ENCODE results near the gene ADGRB3.
"Not testable (repeated sequence)": the region's sequence is repeated elsewhere in the genome, so short reads cannot be mapped to it uniquely, and the experiment has no call there.

ADGRB3 gene

GRCh38 chr6:69427882-69428281 lies 792.8 kb downstream of the ADGRB3 start:
- no peaks in the 10 kb centered on the region for H3K9me3 ChIP-seq (ENCODE audit: control insufficient read depth in 2 of 2, low read length in 2 of 2)
- no peak overlapping the region for H3K27ac ChIP-seq (ENCODE audit: low read length)
- no peak overlapping the region for H3K4me3 ChIP-seq (ENCODE audit: low read length in 2 of 2)
- H3K27me3 ChIP-seq (ENCODE audit: control insufficient read depth in 1 of 2, insufficient read depth in 2 of 2, low read length in 2 of 2): no peaks in the 10 kb centered on the region
- no peaks in the 10 kb centered on the region for H3K4me1 ChIP-seq (ENCODE audit: control insufficient read depth, insufficient read depth, low read length)
- no peak overlapping the region for H3K9ac ChIP-seq (ENCODE audit: low read length in 2 of 2)
- H3K36me3 ChIP-seq (ENCODE audit: control insufficient read depth in 2 of 2, insufficient read depth in 2 of 2, low read length in 2 of 2): no peaks in the 10 kb centered on the region

DNA sequence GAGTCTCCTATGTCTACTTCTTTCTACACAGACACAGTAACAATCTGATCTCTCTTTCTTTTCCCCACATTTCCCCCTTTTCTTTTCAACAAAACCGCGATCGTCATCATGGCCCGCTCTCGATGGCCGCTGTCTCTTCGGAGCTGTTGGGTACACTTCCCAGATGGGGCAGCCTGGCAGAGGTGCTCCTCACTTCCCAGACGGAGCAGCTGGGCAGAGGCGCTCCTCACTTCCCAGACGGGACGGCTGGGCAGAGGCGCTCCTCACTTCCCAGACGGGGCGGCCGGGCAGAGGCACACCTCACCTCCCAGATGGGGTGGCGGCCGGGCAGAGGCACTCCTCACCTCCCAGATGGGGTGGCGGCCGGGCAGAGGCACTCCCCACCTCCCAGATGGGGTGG lies 797.1 kb downstream of the ADGRB3 start:
- H3K4me3 ChIP-seq (ENCODE audit: low read length in 2 of 2); H3K9ac ChIP-seq (ENCODE audit: low read length in 2 of 2); H3K36me3 ChIP-seq (ENCODE audit: control insufficient read depth in 2 of 2, insufficient read depth in 2 of 2, low read length in 2 of 2); H3K27me3 ChIP-seq (ENCODE audit: control insufficient read depth in 1 of 2, insufficient read depth in 2 of 2, low read length in 2 of 2); H3K27ac ChIP-seq (ENCODE audit: low read length); H3K9me3 ChIP-seq (ENCODE audit: control insufficient read depth in 2 of 2, low read length in 2 of 2); H3K4me1 ChIP-seq (ENCODE audit: control insufficient read depth, insufficient read depth, low read length): not testable (repeated sequence)

DNA sequence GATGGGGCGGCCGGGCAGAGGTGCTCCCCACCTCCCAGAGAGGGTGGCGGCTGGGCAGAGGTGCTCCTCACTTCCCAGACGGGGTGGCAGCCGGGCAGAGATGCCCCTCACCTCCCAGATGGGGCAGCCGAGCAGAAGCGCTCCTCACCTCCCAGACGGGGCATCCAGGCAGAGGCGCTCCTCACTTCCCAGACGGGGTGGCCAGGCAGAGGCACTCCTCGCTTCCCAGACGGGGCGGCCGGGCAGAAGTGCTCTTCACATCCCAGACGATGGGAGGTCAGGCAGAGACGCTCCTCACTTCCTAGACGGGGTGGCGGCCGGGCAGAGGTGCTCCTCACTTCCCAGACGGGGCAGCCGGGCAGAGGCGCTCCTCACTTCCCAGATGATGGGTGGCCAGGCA lies 798.0 kb downstream of the ADGRB3 start:
- not testable (repeated sequence) for H3K36me3 ChIP-seq (ENCODE audit: control insufficient read depth in 2 of 2, insufficient read depth in 2 of 2, low read length in 2 of 2); H3K4me1 ChIP-seq (ENCODE audit: control insufficient read depth, insufficient read depth, low read length); H3K27ac ChIP-seq (ENCODE audit: low read length)

GRCh38 chr6:69438113-69438512 lies 803.0 kb downstream of the ADGRB3 start:
- H3K4me1 ChIP-seq (ENCODE audit: control insufficient read depth, insufficient read depth, low read length): no peaks in the 10 kb centered on the region
- no peaks in the 10 kb centered on the region for H3K36me3 ChIP-seq (ENCODE audit: control insufficient read depth in 2 of 2, insufficient read depth in 2 of 2, low read length in 2 of 2)

More for the DNA sequence above, 798.0 kb downstream of the ADGRB3 start:
- not testable (repeated sequence) for H3K27me3 ChIP-seq (ENCODE audit: control insufficient read depth in 1 of 2, insufficient read depth in 2 of 2, low read length in 2 of 2); H3K9ac ChIP-seq (ENCODE audit: low read length in 2 of 2); H3K4me3 ChIP-seq (ENCODE audit: low read length in 2 of 2); H3K9me3 ChIP-seq (ENCODE audit: control insufficient read depth in 2 of 2, low read length in 2 of 2)

More at GRCh38 chr6:69438113-69438512, 803.0 kb downstream of the ADGRB3 start:
- Histone ChIP-seq H3K27ac (ENCODE audit: low read length) (no peak overlapping the region), H3K9me3 (ENCODE audit: control insufficient read depth in 2 of 2, low read length in 2 of 2) (no peaks in the 10 kb centered on the region), H3K27me3 (ENCODE audit: control insufficient read depth in 1 of 2, insufficient read depth in 2 of 2, low read length in 2 of 2) (no peaks in the 10 kb centered on the region), H3K9ac (ENCODE audit: low read length in 2 of 2) (no peak overlapping the region), H3K4me3 (ENCODE audit: low read length in 2 of 2) (no peak overlapping the region)
